ENCODE measurements around the gene ERVK3-1.
"Not testable (repeated sequence)": the region's sequence is repeated elsewhere in the genome, so short reads cannot be mapped to it uniquely, and the experiment has no call there.

Gene ERVK3-1

GRCh38 chr19:58305065-58305931 is at the start of gene ERVK3-1:
Gene ERVK3-1 (plus strand): TSS chr19:58305377. CDS start chr19:58312169, 6,792 bp downstream.
- DNase-seq, result peak; percentile 93

GRCh38 chr19:58258259-58258658 is 46.9 kb upstream of the ERVK3-1 start:
- not testable (repeated sequence) for DNase-seq

GRCh38 chr19:58261600-58261967 is 43.6 kb upstream of the ERVK3-1 start:
- no peak for DNase-seq

- no peak for DNase-seq
Observed at GRCh38 chr19:58261968-58262921, 42.9 kb upstream of the ERVK3-1 start.

- no peak for DNase-seq
Observed at GRCh38 chr19:58262922-58263296, 42.3 kb upstream of the ERVK3-1 start.

- DNase-seq, result no peak
Observed at GRCh38 chr19:58265100-58265499, 40.1 kb upstream of the ERVK3-1 start.

GRCh38 chr19:58268344-58268743 is 36.8 kb upstream of the ERVK3-1 start:
- DNase-seq, result no peak

- DNase-seq, result no peak
Observed at GRCh38 chr19:58274771-58275201, 30.4 kb upstream of the ERVK3-1 start.

GRCh38 chr19:58275564-58275963 is 29.6 kb upstream of the ERVK3-1 start:
- DNase-seq, result no peak

- no peak for DNase-seq
Observed at GRCh38 chr19:58277197-58277596, 28.0 kb upstream of the ERVK3-1 start.

- no peak for DNase-seq
Observed at GRCh38 chr19:58277748-58278540, 27.2 kb upstream of the ERVK3-1 start.

- peak; percentile 98 for DNase-seq
Observed at GRCh38 chr19:58278541-58279041, 26.6 kb upstream of the ERVK3-1 start, which contains the start of gene ZNF8. Gene ZNF8 (plus strand): TSS chr19:58278955. CDS start chr19:58279082, 127 bp downstream.

- peak; percentile 40 for DNase-seq
Observed at GRCh38 chr19:58279042-58279924, 25.9 kb upstream of the ERVK3-1 start.

- DNase-seq, result no peak
Observed at GRCh38 chr19:58279925-58280316, 25.3 kb upstream of the ERVK3-1 start.

- no peak for DNase-seq
Observed at GRCh38 chr19:58284199-58284598, 21.0 kb upstream of the ERVK3-1 start.

GRCh38 chr19:58291943-58292342 is 13.2 kb upstream of the ERVK3-1 start:
- DNase-seq, result no peak

- DNase-seq, result no peak
Observed at GRCh38 chr19:58294743-58295374, 10.3 kb upstream of the ERVK3-1 start.

GRCh38 chr19:58296104-58296503 is 9.1 kb upstream of the ERVK3-1 start:
- DNase-seq, result no peak

- DNase-seq, result no peak
Observed at GRCh38 chr19:58300620-58301019, 4.6 kb upstream of the ERVK3-1 start.

GRCh38 chr19:58304255-58304654 is 922 bp upstream of the ERVK3-1 start:
- no peak for DNase-seq

- no peak for DNase-seq
Observed at GRCh38 chr19:58304748-58305064, 471 bp upstream of the ERVK3-1 start.

Data from activated naive CD4-positive, alpha-beta T cell treated with anti-CD3 and anti-CD28 coated beads, Interleukin-2, amount 50 U/mL, for 16 hours (primary cell).